Hematopoietic multipotent progenitor cell treated with erythropoietin and hydrocortisone succinate and interleukin-3 and kit ligand, for 8 days (in vitro differentiated cells): ENCODE data around the gene GNG4.

Source experiments
- DNase-seq: peaks from one replicate; pipeline ENCODE4 v3.0.0-alpha.2; 2015

The GNG4 gene

GRCh38 chr1:235516862-235517446 is 132.6 kb downstream of the GNG4 start:
- DNase-seq: no peak

DNA sequence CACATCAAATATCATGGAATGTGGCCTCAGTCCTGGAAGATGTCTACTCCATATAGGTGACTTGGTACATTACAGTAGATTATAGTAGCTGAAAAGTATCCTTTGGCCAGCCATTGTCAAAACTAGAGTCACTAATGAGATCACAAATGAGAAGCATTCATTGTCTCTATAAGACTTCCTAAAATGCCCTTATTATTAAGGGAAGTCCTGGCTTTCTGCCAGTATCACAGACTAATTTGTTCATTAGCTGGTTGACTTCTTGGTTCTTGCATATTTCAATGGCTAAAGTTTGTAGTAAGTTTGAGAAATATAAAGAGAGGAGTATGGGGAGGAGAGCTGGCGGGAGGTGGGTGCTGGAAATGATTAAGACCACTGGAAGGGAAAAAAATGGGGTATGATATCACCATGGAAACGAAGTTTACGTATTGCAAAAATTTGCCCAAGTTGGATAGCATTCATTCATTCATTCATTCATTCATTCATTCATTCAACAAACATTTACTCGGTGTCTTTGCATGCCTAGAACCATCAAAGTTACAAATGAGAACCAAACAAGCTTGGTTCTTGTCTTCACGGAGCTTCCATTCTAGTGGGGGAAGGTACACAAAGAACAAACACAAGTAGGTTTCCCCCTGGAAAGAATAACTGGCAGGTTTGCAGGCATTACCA is 133.6 kb downstream of the GNG4 start:
- no peak for DNase-seq

DNA sequence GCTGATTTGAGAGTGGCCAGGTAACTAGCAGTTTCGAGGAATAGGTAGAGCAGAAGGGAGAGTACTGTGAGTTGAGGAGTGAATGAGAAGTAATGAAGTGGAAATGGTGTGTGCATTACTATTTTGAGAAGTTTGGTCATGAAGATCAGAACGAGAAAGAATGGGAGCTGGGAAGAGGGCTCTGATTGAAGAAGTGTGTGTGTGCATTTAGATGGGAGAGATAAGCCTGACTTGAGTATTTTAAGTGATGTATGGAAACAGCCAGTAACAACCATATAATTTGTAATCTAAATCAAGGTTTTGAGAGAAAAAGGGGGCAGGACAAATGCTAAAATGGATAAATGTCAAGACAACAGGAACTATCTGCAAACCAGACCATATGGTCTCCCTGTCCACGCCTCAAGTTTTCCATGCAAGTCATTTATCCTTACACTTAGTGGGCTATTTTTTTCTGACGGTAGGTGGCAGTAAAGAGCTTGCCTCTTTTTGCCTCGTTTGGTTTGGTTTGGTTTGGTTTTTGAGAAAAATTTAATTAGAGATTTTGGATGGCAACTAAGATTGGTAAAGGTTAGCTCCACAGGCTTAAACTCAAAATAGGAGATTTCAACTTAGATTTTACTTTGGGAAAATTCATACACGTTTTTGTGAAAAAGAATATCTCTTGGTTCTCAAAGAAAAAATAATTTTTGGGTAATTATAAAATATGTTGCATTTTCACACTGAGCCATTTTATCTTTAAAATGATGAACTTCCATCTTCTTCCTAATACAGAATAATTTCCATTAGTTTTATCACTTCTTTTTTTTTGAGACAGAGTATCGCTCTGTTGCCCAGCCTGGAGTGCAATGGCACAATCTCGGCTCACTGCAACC is 135.9 kb downstream of the GNG4 start:
- DNase-seq: peak; percentile 85

- DNase-seq: no peak
Observed at GRCh38 chr1:235511470-235512240, 137.9 kb downstream of the GNG4 start.

- DNase-seq: no peak
Observed at GRCh38 chr1:235510823-235511222, 138.8 kb downstream of the GNG4 start.

GRCh38 chr1:235507623-235508022 is 142.0 kb downstream of the GNG4 start:
- no peak for DNase-seq

GRCh38 chr1:235504494-235505222 is 144.9 kb downstream of the GNG4 start:
- peak; percentile 98 for DNase-seq

DNA sequence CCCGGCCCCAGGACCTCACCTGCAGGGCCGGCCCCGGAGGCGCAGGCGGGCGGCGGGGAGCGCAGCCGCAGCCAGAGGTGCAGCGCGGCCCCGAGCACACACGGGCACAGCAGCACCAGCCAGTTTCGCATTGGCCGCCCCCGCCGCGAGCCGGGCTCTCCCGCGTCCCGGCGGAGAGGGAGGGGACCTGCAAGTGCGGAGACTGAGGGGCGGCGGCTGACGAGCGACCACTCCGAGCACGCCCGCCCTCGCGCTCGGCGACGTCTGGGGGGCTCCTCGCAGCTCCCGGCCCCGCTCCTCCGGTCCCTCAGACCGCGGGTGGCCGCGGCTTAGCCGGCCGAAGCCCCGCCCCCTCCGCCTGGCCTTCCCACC is 145.5 kb downstream of the GNG4 start, which contains the start of gene B3GALNT2:
TSS of gene B3GALNT2 (minus strand) at position 331 of the 372 bp plus-strand sequence. CDS start at position 131, 200 bp downstream.
- DNase-seq: no peak

DNA sequence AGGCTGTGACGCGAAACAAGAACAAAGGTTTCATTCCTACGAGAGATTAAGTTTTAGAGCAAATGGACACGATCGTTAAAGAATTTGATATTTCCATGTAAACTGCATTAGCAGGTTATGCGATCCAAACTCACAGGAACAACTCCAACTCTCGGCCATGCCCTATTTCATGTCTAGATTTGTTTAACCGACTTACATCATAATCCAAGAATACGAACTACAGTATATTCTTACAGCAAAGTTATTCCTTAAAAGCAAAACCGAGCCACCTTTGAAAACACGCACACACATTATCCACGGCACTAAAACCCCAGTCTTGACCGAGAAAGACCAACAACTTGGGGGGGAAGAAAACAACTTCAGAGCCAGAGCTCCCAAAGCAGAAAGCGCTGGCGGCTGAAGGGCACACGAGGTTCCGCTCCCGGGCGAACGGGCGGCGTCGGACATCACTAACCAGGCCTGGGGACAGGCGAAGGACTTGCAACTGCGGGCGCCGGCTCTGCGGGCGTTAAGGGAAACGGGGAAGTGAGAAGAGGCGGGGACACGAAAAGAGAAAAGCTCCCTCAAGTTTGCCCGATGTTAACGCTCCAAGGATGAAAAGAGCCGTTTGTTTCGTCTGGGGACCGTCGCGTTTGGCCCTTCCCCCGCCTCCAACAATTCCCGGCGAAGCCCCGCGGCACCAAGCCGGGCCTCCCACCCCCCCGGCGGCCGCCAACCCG is 146.0 kb downstream of the GNG4 start:
- DNase-seq: peak; percentile 58

DNA sequence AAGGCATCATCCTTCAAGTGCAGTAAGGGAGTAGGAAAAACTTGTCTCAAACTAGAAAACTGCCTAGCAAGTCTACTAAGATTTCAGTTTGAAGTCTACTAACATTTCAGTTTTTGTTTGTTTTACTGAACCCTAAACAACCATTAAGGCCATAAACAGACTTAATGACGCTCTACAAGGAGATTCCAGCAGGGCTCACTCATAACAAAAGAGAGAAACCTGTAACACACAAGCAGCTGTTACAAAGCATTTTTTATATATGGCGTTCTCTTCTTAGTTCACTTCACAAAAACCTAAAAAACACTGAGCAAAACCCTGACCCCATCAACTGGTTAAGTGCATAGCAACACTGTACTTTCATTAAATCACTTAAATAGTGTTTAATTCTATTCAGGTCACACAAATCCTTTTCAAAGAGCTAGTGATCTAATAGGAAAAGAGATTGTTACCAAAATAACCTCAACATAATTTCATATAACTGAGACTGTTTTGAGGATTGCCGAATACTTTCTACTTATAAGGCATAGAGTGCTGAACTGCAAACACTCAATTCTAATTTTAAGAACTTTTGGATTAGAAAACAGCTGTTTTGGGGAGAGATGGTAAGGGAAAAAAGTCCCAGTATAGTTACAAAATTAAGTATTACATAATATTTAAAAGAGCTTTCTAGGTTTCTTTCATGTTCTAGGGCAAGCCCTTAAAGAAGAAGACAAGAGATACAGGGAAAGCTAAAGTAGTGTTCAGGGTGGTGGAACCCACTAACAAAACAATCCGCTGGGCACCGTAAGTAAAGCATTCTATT is 146.8 kb downstream of the GNG4 start:
- peak; percentile 34 for DNase-seq

GRCh38 chr1:235500971-235501540 is 148.5 kb downstream of the GNG4 start:
- DNase-seq: no peak
